Measurements from ENCODE around the gene STARD7. TPM values are rescaled to one million over a fixed set of nuclear protein-coding genes. Genes with fewer than 3 reads are reported as not detected.

The STARD7 gene
- total and polyA plus RNA-seq, 2 donors (not counting 3 experiments of a cell fraction or from before 2014, with no cell fraction given) = 61.2 to 132 TPM

- DNase-seq (ENCODE audit: low read depth, low spot score) (no peak), FAIRE-seq (no peak)
- no TSS peak for BruUV-seq (replicated peaks)
- no peak overlapping the region for H3K9ac ChIP-seq (replicated peaks; ENCODE audit: extremely low read depth, insufficient read depth, low read length)
- no peaks in the 10 kb centered on the region for H4K20me1 ChIP-seq (replicated peaks; ENCODE audit: control insufficient read depth, extremely low read depth, insufficient read depth, low read length)
- ChIA-PET POLR2A (no interaction called here), CTCF (interaction anchor here (6.0 kb wide), 1 partner anchor 34 kb away, joined by 208 read pairs; no protein-coding TSS in a partner anchor)
- no peak overlapping the region for H2AFZ ChIP-seq (ENCODE audit: low read depth, low read length)
- no peak overlapping the region for H3K4me3 ChIP-seq (replicated peaks in 1 of 3; ENCODE audit: insufficient read depth in 1 of 3, low read depth in 1 of 3, low read length in 3 of 3)
- peaks cover 0 to 3% of the 10 kb centered on the region in 2 experiments for H3K27me3 ChIP-seq (ENCODE audit: control insufficient read depth in 2 of 2, insufficient read depth in 2 of 2, low read length in 2 of 2)
- H3K4me1 ChIP-seq (ENCODE audit: control insufficient read depth, extremely low read depth, insufficient read depth, low read length) = no peaks in the 10 kb centered on the region
- H3K9me1 ChIP-seq (replicated peaks; ENCODE audit: control insufficient read depth, extremely low read depth, insufficient read depth, low read length) = no peaks in the 10 kb centered on the region
- TF ChIP-seq MYC (IDR thresholded peaks at IDR 0.05; ENCODE audit: low read depth, low read length) (no peak), GATA2 (IDR thresholded peaks at IDR 0.05; ENCODE audit: insufficient read depth, insufficient read length, low read depth, low read length) (no peak), POLR2AphosphoS5 (IDR thresholded peaks at IDR 0.05; ENCODE audit: insufficient read depth, low read depth, low read length) (no peak), FOS (IDR thresholded peaks at IDR 0.05; ENCODE audit: borderline replicate concordance, insufficient read depth, low read length) (no peak), JUN (IDR thresholded peaks at IDR 0.05; ENCODE audit: borderline replicate concordance, insufficient read depth, insufficient read length, low read depth) (no peak), POLR2A (IDR thresholded peaks at IDR 0.05; ENCODE audit: low read depth, low read length) (no peak), EZH2 (IDR thresholded peaks at IDR 0.05; ENCODE audit: borderline replicate concordance, low read depth, low read length, severe bottlenecking) (no peak)
- TF ChIP-seq, protein P1, sequence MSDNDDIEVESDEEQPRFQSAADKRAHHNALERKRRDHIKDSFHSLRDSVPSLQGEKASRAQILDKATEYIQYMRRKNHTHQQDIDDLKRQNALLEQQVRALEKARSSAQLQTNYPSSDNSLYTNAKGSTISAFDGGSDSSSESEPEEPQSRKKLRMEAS (IDR thresholded peaks at IDR 0.05; ENCODE audit: insufficient read depth, insufficient read length) = no peak
- TF ChIP-seq, protein P2, sequence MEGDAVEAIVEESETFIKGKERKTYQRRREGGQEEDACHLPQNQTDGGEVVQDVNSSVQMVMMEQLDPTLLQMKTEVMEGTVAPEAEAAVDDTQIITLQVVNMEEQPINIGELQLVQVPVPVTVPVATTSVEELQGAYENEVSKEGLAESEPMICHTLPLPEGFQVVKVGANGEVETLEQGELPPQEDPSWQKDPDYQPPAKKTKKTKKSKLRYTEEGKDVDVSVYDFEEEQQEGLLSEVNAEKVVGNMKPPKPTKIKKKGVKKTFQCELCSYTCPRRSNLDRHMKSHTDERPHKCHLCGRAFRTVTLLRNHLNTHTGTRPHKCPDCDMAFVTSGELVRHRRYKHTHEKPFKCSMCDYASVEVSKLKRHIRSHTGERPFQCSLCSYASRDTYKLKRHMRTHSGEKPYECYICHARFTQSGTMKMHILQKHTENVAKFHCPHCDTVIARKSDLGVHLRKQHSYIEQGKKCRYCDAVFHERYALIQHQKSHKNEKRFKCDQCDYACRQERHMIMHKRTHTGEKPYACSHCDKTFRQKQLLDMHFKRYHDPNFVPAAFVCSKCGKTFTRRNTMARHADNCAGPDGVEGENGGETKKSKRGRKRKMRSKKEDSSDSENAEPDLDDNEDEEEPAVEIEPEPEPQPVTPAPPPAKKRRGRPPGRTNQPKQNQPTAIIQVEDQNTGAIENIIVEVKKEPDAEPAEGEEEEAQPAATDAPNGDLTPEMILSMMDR (IDR thresholded peaks at IDR 0.05; ENCODE audit: extremely low read depth in 1 of 2, insufficient read depth in 1 of 2, low read depth in 1 of 2, low read length in 2 of 2) = no peak
- no peak overlapping the region for H3K27ac ChIP-seq (ENCODE audit: insufficient read depth, low read depth, low read length)
- H3K4me2 ChIP-seq (ENCODE audit: insufficient read depth, low read length) = no peak overlapping the region
- H3K79me2 ChIP-seq (ENCODE audit: control insufficient read depth, insufficient read depth, low read length) = no peaks in the 10 kb centered on the region
- no peaks in the 10 kb centered on the region for H3K9me3 ChIP-seq (replicated peaks; ENCODE audit: control insufficient read depth, insufficient read depth, low read length)
- no peaks in the 10 kb centered on the region for H3K36me3 ChIP-seq (ENCODE audit: control insufficient read depth in 2 of 2, extremely low read depth in 1 of 2, insufficient read depth in 2 of 2, low read length in 2 of 2)
- intact Hi-C loops (cut with micrococcal nuclease) = no loop called here
- dilution Hi-C loops (cut with MboI; ENCODE audit: extremely low pct_ligation_motif_present, low sequenced_read_pairs) = no loop called here
Measured at GRCh38 chr2:96140941-96141623, 67.5 kb downstream of the STARD7 start.
